ENCODE measurements around the gene CDKL1.

The CDKL1 gene

GRCh38 chr14:50355692-50356091 is 41.0 kb downstream of the CDKL1 start:
- DNase-seq: no peak

- DNase-seq: no peak
Measured at GRCh38 chr14:50354527-50354926, 42.2 kb downstream of the CDKL1 start.

DNA sequence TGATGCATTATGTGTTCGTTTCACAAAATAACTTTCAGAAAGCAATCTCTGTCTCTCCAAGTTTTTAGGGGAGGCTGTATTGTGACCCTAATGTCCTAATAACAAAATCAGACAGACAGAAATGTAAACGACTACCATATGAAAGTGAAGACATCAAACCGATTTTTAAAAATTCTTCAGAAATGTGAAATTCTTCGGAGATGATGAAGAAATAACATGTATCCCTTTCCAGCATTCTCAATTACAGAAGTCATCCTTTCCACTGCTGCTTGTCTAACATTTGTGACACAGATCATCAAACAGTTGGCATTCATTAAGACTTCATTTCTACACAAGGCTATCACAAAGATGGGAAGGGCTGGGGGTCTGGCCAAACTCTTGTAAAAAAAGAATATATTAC is 43.6 kb downstream of the CDKL1 start:
- DNase-seq: peak; percentile 63

DNA sequence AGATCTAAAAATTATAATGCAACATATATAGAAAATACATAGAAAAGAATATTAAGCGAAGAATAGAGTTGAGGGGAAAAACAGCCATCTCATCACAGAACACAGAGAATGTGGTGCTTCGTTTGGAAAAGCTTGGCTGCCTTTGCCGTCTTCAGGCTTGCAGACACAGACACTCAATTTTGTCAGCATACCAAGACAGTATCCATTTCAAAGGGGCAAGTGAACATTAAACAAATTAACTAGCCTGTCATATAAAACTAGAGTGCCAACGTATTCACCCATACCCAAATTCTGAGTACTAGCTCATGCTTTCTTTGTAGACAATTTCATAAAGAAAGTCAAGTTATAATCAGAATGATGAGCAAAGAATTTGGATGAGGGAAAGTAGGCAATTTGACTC is 44.1 kb downstream of the CDKL1 start:
- DNase-seq: no peak

- peak; percentile 84 for DNase-seq
Measured at GRCh38 chr14:50350975-50351374, 45.7 kb downstream of the CDKL1 start.

DNA sequence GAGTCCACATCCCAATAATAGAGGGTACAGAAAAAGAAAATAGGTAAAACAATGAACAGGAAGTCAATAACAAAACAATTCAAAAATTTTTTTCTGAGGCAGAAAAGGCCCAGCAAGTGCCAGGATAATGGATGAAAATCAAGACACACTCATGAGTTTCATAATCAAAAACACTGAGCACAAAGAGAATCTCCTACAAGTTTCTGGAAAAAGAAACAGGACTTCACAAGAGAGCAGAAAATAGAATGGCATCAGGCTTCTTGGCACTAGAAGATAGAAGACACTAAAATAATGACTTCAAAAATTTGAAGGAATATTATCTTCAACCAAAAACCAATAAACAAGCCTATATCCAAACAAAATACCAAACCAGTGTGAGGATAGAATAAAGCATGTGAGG is 47.7 kb downstream of the CDKL1 start:
- no peak for DNase-seq

DNA sequence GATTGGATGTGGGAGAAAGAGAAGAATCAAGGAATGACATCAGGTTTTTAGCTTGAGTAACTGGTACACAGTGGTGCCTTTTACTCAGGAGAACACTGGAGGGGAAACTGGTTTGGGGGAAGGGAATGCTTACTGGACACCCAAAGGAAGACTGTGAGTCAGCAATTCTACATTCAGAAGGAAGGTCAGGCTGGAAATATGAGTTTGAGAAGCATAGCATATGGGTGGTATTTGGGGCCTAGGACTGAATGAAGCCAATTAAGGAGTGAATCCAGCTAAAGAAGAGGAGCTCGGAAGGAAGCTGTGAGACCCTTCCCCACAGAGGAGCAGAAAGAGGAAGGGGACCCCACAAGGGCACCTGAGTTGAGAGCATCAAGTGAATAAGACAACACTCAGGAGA is 49.2 kb downstream of the CDKL1 start:
- peak; percentile 83 for DNase-seq

- no peak for DNase-seq
Measured at GRCh38 chr14:50345846-50346422, 50.7 kb downstream of the CDKL1 start.

GRCh38 chr14:50344876-50345563 is 51.7 kb downstream of the CDKL1 start:
- peak; percentile 78 for DNase-seq

- peak; percentile 58 for DNase-seq
Measured at GRCh38 chr14:50344116-50344775, 52.4 kb downstream of the CDKL1 start.

DNA sequence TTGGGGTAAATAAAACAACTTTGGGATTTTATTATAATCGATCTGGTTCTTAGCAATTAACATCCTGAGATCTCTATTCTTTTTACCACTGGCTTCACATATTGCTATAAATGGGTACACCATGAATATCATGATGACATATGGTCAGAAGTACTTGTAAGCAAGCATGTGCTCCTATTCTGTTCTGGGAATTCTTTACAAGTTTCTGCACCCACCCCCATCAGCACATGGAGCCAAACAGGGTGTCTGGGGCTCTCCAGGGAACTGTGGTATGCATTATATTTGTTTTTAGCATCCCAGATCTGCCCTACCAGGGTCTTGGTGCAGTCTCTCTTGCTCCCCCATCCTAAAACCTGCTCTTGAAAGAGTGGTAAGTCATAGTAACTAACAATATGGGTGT is 53.2 kb downstream of the CDKL1 start:
- DNase-seq: peak; percentile 60

DNA sequence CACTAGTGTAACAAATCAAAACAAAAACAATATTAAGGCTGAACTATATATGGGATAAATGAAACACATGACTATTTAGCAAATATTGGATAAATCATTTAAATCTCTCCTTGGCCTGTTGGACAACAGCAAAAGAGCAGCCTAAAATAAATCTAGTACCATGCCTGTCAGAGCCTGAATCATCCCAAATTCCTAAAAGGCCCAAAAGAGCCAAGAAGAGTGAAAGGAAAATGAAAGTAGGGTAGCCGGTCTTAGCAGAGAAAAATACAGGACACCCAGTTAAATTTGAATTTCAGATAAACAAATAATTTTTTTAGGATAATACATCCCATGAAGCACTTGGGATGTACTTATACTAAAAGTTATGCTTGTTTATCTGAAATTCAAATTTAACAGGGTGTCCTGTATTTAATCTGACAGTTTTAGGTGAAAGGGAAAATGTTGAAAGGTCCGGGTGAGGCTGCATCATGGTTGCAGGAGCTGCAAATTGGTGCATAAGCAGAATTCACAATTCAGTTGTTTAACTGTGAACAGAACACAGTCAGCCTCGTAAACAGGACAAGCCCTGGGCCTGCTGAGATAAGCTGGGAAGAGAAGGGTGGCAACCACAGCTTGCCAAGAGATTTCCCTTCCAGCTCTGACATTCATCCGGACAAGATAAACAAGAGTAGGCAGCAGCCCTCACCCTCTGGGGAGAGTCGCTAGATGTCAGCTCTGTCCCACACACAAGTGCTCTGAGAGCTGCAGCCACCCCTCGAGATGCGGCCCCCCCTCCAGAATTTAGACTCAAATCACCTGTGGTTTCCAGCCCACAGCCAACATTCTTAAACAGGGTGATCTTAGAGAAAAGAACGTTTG is 54.2 kb downstream of the CDKL1 start:
- peak; percentile 91 for DNase-seq

GRCh38 chr14:50340963-50341362 is 55.7 kb downstream of the CDKL1 start:
- DNase-seq: no peak

GRCh38 chr14:50340045-50340444 is 56.6 kb downstream of the CDKL1 start:
- DNase-seq: no peak

GRCh38 chr14:50339178-50339804 is 57.4 kb downstream of the CDKL1 start:
- no peak for DNase-seq

DNA sequence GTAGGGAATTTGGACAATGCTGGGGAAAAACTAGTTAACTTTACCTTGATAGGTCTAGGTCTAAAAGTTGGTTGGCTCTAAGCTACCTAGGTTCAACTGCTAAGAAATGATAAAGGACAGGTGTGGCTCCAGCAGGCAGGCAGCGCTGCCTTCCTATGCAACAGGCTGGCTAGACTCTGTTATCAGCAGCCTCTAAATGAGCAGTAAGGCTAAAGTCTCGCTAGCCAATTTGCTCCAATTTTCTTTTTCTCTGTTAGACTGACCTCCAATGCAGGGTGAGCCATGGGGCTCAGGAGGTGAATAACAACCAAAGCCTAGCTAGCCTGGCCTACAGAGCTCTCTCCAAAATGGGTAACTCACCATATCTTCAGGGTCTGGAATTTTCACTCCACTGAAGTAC is 58.1 kb downstream of the CDKL1 start:
- DNase-seq: no peak

DNA sequence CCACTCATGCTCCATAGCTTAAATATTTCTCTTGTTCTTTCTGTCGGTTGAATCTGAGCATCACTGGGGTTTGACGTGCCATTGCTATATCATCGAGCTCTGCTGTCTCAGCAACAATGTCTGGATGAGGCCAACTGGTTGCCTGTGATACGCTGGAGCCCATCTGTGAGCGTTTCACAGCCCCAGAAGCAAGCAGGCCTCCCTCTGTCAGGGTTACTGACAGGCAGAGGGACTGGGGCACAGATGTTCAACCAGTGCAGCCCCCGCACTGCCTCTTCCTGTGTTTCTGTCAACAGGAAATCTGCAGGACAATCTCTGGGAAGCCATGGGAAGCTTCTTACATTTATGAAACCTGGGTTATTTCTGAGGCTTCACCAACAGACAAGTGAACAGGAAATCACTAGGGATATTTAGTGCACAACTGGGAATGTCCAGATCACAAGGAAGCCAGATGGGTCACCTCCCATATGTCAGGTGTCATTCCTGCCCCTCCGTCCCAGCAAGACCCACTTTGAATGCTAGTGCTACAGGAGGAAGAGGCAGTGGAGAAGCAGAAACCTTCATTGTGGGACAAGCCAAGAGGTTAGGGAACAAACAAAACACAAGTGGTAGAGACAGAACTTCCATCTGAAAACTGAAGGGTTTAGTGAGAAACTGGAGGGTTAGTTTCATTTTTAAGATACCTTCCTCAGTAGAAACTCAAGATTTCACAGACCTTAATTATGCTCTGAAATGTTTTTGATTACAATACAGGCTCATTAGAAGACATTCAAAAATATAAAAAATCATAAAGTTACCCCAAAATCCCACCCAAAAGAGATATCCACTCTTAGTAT is 60.5 kb downstream of the CDKL1 start:
- no peak for DNase-seq

DNA sequence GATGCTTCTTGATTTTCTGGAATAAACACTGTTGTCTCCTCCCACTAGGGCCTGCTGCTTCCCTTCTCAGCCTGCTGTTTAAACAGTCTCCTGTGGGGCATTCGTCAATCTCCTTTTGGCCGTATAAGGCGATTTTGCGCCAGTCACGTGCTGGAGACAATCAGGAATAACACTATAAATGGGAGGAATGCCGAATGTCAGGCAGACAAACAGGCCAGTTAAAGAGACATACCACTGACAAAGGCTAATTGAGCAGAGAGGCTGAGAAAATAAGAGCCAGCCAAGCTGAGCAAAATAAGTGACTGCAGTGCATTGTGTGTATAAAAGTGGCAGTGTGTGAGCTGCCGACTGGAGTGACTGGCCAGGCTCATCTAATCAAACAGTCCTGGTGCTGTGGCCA is 61.3 kb downstream of the CDKL1 start:
- DNase-seq: peak; percentile 85

DNA sequence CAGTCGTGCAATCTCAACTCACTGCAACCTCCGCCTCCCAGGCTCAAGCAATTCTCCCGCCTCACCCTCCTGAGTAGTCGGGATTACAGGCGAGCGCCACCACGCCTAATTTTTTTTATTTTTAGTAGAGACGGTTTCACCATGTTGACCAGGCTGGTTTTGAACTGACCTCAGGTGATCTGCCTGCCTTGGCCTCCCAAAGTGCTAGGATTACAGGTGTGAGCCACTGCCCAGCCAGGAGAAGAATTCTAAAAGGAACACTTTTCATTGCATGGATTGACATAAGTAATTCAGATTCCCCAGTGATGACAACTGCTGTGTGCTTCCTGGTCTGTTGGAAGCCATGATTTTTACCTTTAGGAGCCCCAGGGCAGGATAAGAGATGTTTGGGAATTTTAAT is 62.5 kb downstream of the CDKL1 start:
- DNase-seq: no peak

- peak; percentile 94 for DNase-seq
Measured at GRCh38 chr14:50333014-50333509, 63.6 kb downstream of the CDKL1 start.

DNA sequence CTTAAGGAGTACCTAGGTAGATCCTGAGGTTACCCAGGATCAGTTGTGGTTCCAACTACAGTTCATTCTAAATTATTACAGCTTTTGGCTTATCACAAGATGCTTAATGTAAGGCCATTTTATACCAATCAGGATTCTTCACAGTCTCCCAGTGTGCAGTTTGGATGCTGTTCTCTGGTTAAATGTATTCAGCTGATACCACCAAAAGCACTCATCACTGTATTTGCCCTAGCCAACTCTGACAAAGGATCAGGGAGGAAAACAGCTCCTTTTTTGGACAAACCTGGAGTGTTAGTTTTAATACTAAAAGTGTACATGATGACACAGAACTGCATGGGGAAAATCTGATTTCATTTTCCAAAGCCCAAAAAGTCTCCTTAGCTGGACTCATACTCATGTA is 65.1 kb downstream of the CDKL1 start:
- no peak for DNase-seq
